A549 (cell line): ENCODE results near the gene SLC41A1. TPM values are rescaled to one million over a fixed set of nuclear protein-coding genes. Genes with fewer than 3 reads are reported as not detected.
A peak's percentile ranks its signal among the peaks of the same experiment; 100 is the strongest.

ENCODE experiments used
- ATAC-seq, 2 experiments: fragments of 200-7000 bp in 1 of 2; fragments of >200 bp in 1 of 2; cut with Nextera tagmentation in 1 of 2; cut with Tn5 transposase in 1 of 2; 3 replicates each; pipeline versions ENCODE4 v1.8.0 to v1.9.1; 2018 to 2020; ENCODE audit warnings: mild to moderate bottlenecking in 1 of 2, moderate library complexity in 1 of 2
- CTCF ChIA-PET: fragments of 300-600 bp; sonication (Branson Sonifier 250); formaldehyde crosslinking; extraction: SDS; loops from one replicate; lab custom pipeline; 2021; ENCODE audit warnings: antibody characterized with exemption, inconsistent platforms; lab: Yijun Ruan, JAX
- POLR2A ChIA-PET: fragments of 350-600 bp; formaldehyde crosslinking; extraction: SDS; loops from one replicate; lab custom pipeline; 2021; ENCODE audit warnings: antibody characterized with exemption, inconsistent platforms; lab: Yijun Ruan, JAX
- DNase-seq, 2 experiments: peaks; one replicate each; pipeline versions ENCODE4 v3.0.0 to v3.0.0-alpha.2; 2011 to 2016; ENCODE audit warnings: low read depth in 1 of 2, low spot score in 1 of 2
- FAIRE-seq: peaks from 2 replicates; lab custom pipeline; 2011; peaks lifted over from hg19 to GRCh38; lab: Jason Lieb, UNC
- H3K27ac ChIP-seq, 2 experiments: fragments of >200 bp; sonication (Bioruptor Twin); formaldehyde crosslinking; 3 replicates each; pipeline ENCODE4 v1.5.1; 2016 to 2017
- H3K4me1 ChIP-seq: fragments of >200 bp; sonication (Bioruptor Twin); formaldehyde crosslinking; 3 replicates; pipeline ENCODE4 v1.6.1; 2016
- H3K4me2 ChIP-seq: fragments of >200 bp; sonication (Bioruptor Twin); formaldehyde crosslinking; 3 replicates; pipeline ENCODE4 v1.6.1; 2016
- H3K4me3 ChIP-seq: fragments of >200 bp; sonication (Bioruptor Twin); formaldehyde crosslinking; 3 replicates; pipeline ENCODE4 v1.5.1; 2016
- H3K9me3 ChIP-seq: fragments of >200 bp; sonication (Bioruptor Twin); formaldehyde crosslinking; 3 replicates; pipeline ENCODE4 v1.6.1; 2016
- BHLHE40 ChIP-seq: IDR thresholded peaks from 2 replicates; pipeline ENCODE4 v1.6.1; 2012; ENCODE audit warnings: low read depth, low read length, inconsistent platforms
- CBX2 ChIP-seq: fragments of 200-600 bp; sonication (generic); IDR thresholded peaks from 2 replicates; pipeline ENCODE4 v1.6.1; 2016; ENCODE audit warnings: low read depth, mild to moderate bottlenecking, borderline replicate concordance
- CBX8 ChIP-seq: fragments of 200-600 bp; sonication (generic); IDR thresholded peaks from 2 replicates; pipeline ENCODE4 v1.6.1; 2016
- CHD2 ChIP-seq: fragments of 150-350 bp; IDR thresholded peaks from 2 replicates; pipeline ENCODE4 v1.6.1; 2014; ENCODE audit warnings: low read length; ENCODE audit not compliant: partially characterized antibody
- EHMT2 ChIP-seq: fragments of 200-600 bp; sonication (generic); IDR thresholded peaks from 2 replicates; pipeline ENCODE4 v1.6.1; 2016; ENCODE audit warnings: antibody characterized with exemption, low read depth, mild to moderate bottlenecking, moderate library complexity
- FOSB ChIP-seq: fragments of 250-450 bp; sonication (Bioruptor Pico); IDR thresholded peaks from 2 replicates; pipeline ENCODE4 v1.5.0; 2020; ENCODE audit warnings: mild to moderate bottlenecking, moderate library complexity
- FOSL2 ChIP-seq, 2 experiments: fragments of 450-650 bp in 1 of 2; fragments of >200 bp in 1 of 2; sonication (Bioruptor Twin) in 1 of 2; formaldehyde crosslinking; IDR thresholded peaks; 2 replicates each; pipeline versions ENCODE4 v1.5.0 to v1.6.1; 2016 to 2020; ENCODE audit warnings: mild to moderate bottlenecking in 1 of 2, moderate library complexity in 1 of 2
- HEYL ChIP-seq: fragments of 250-450 bp; sonication (Bioruptor Pico); IDR thresholded peaks from 2 replicates; pipeline ENCODE4 v1.8.0; 2021; ENCODE audit warnings: mild to moderate bottlenecking, moderate library complexity
- HOXA7 ChIP-seq: fragments of 250-450 bp; sonication (Bioruptor Pico); IDR thresholded peaks from 2 replicates; pipeline ENCODE4 v1.5.0; 2020; ENCODE audit warnings: mild to moderate bottlenecking, moderate library complexity
- HOXB5 ChIP-seq: fragments of 250-450 bp; sonication (Bioruptor Pico); IDR thresholded peaks from 2 replicates; pipeline ENCODE4 v1.5.0; 2020; ENCODE audit warnings: mild to moderate bottlenecking, moderate library complexity
- JUN ChIP-seq, 2 experiments: fragments of >200 bp; sonication (Bioruptor Twin); formaldehyde crosslinking; IDR thresholded peaks; 2 replicates in 1 of 2; 3 replicates in 1 of 2; pipeline ENCODE4 v1.6.1; 2016 to 2017
- MAFK ChIP-seq: fragments of 450-650 bp; IDR thresholded peaks from 2 replicates; pipeline ENCODE4 v1.6.1; 2014; ENCODE audit not compliant: partially characterized antibody
- MYC ChIP-seq: IDR thresholded peaks from 2 replicates; pipeline ENCODE4 v1.6.1; 2012; ENCODE audit warnings: mild to moderate bottlenecking, inconsistent platforms, low read length, improper control_type of control experiment, borderline replicate concordance
- NR3C1 ChIP-seq: fragments of >200 bp; sonication (Bioruptor Twin); formaldehyde crosslinking; IDR thresholded peaks from 3 replicates; pipeline ENCODE4 v1.6.1; 2017
- PHF8 ChIP-seq: fragments of 200-600 bp; sonication (generic); IDR thresholded peaks from 2 replicates; pipeline ENCODE4 v1.6.1; 2016; ENCODE audit warnings: low read depth, mild to moderate bottlenecking, antibody characterized with exemption, moderate library complexity, borderline replicate concordance
- POLR2A ChIP-seq: IDR thresholded peaks from 2 replicates; pipeline ENCODE4 v1.6.1; 2012; ENCODE audit warnings: mild to moderate bottlenecking, low read length
- POLR2AphosphoS2 ChIP-seq: conservative IDR thresholded peaks from 2 replicates; pipeline ENCODE4 v1.6.1; 2012; ENCODE audit warnings: low read length, improper control_type of control experiment, inconsistent platforms
- RARB ChIP-seq: fragments of 250-450 bp; sonication (Bioruptor Pico); IDR thresholded peaks from 2 replicates; pipeline ENCODE4 v1.8.0; 2021; ENCODE audit warnings: mild to moderate bottlenecking, moderate library complexity
- RFX5 ChIP-seq: fragments of 450-650 bp; IDR thresholded peaks from 2 replicates; pipeline ENCODE4 v1.7.1; 2014; ENCODE audit warnings: antibody characterized with exemption, mild to moderate bottlenecking, moderate library complexity
- SREBF2 ChIP-seq: fragments of 450-650 bp; IDR thresholded peaks from 2 replicates; pipeline ENCODE4 v1.6.1; 2014; ENCODE audit warnings: mild to moderate bottlenecking, moderate library complexity
- TP53 ChIP-seq: fragments of 250-450 bp; sonication (Bioruptor Pico); IDR thresholded peaks from 2 replicates; pipeline ENCODE4 v1.5.0; 2021; ENCODE audit warnings: mild to moderate bottlenecking, moderate library complexity
- ZFP36 ChIP-seq: fragments of 450-650 bp; IDR thresholded peaks from 2 replicates; pipeline ENCODE4 v1.6.1; 2014; ENCODE audit warnings: borderline replicate concordance; ENCODE audit not compliant: partially characterized antibody
- ZNF302 ChIP-seq: fragments of 250-450 bp; sonication (Bioruptor Pico); IDR thresholded peaks from 2 replicates; pipeline ENCODE4 v1.9.0; 2021; ENCODE audit warnings: inconsistent platforms, mild to moderate bottlenecking, moderate library complexity
- ZSCAN20 ChIP-seq: fragments of 250-450 bp; sonication (Bioruptor Pico); IDR thresholded peaks from 2 replicates; pipeline ENCODE4 v1.8.0; 2022; ENCODE audit warnings: mild to moderate bottlenecking, moderate library complexity
- WGBS: methylation state at CpG from one replicate; pipeline ENCODE4 v1.1.6; 2017; ENCODE audit errors: missing lambda C conversion rate; 5-methylcytosine and 5-hydroxymethylcytosine counted together
- polyA plus RNA-seq, 4 experiments: library from polyadenylated mRNA; depleted of rRNA in 3 of 4; stranded (reverse); fragments of >200 nt; fragmentation: RNase III in 1 of 4; extraction: RNeasy Plus Mini Kit Qiagen cat#74134 plus additional on column Dnase treatment in 1 of 4; gene quantifications; 2 replicates in 3 of 4; 3 replicates in 1 of 4; pipeline ENCODE4 v1.2.3, GENCODE V29; 2011 to 2017
- TF ChIP-seq, protein P1 (sequence below): fragments of >200 bp; sonication (Bioruptor Twin); formaldehyde crosslinking; IDR thresholded peaks from 3 replicates; pipeline ENCODE4 v1.5.1; 2016
- TF ChIP-seq, protein P2 (sequence below): fragments of 150-350 bp; IDR thresholded peaks from 2 replicates; pipeline ENCODE4 v1.6.1; 2014; ENCODE audit warnings: low read depth, mild to moderate bottlenecking, low read length
- TF ChIP-seq, protein P3 (sequence below): fragments of 450-650 bp; IDR thresholded peaks from 2 replicates; pipeline ENCODE4 v1.6.1; 2014; ENCODE audit warnings: antibody characterized with exemption
- TF ChIP-seq, protein P4 (sequence below): fragments of 250-450 bp; sonication (Bioruptor Pico); IDR thresholded peaks from 2 replicates; pipeline ENCODE4 v1.5.0; 2020; ENCODE audit warnings: low read depth, mild to moderate bottlenecking, moderate library complexity

The SLC41A1 gene
- polyA plus RNA-seq, 2 of the 4 experiments (the other 2 are of a cell fraction): 25.6 to 26.0 TPM

DNA sequence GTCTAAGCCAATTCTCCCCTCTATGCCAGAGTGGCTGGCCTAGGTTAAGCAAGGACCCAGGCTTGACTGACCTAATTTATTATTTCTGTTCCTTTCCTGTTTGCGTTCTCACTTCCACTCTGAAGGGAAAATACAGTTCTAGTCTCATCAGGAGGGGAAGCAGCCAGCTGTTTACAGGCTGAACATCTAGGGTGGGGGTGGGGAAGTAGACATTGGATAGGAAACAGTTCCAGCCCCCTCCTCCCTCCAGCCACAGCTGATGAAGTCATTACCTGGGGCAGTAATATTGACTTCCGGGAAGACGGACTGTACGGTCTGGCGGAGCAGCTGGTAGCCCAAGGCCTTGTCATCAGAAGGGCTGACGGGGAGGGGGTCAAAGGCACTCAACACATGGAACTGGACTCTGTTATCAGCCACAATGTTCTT lies 19.3 kb upstream of the SLC41A1 start:
- TF ChIP-seq HOXB5 (CRISPR knock-in tag) (no peak), CHD2 (no peak), POLR2AphosphoS2 (no peak), ZNF302 (CRISPR knock-in tag) (no peak), FOSB (CRISPR knock-in tag) (no peak), MAFK (no peak), PHF8 (no peak), SREBF2 (no peak), NR3C1 (no peak), BHLHE40 (no peak), TP53 (no peak), POLR2A (no peak), MYC (no peak)
- TF ChIP-seq, protein P1, sequence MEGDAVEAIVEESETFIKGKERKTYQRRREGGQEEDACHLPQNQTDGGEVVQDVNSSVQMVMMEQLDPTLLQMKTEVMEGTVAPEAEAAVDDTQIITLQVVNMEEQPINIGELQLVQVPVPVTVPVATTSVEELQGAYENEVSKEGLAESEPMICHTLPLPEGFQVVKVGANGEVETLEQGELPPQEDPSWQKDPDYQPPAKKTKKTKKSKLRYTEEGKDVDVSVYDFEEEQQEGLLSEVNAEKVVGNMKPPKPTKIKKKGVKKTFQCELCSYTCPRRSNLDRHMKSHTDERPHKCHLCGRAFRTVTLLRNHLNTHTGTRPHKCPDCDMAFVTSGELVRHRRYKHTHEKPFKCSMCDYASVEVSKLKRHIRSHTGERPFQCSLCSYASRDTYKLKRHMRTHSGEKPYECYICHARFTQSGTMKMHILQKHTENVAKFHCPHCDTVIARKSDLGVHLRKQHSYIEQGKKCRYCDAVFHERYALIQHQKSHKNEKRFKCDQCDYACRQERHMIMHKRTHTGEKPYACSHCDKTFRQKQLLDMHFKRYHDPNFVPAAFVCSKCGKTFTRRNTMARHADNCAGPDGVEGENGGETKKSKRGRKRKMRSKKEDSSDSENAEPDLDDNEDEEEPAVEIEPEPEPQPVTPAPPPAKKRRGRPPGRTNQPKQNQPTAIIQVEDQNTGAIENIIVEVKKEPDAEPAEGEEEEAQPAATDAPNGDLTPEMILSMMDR: no peak
- TF ChIP-seq, protein P2, sequence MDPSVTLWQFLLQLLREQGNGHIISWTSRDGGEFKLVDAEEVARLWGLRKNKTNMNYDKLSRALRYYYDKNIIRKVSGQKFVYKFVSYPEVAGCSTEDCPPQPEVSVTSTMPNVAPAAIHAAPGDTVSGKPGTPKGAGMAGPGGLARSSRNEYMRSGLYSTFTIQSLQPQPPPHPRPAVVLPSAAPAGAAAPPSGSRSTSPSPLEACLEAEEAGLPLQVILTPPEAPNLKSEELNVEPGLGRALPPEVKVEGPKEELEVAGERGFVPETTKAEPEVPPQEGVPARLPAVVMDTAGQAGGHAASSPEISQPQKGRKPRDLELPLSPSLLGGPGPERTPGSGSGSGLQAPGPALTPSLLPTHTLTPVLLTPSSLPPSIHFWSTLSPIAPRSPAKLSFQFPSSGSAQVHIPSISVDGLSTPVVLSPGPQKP: no peak
- TF ChIP-seq, protein P3, sequence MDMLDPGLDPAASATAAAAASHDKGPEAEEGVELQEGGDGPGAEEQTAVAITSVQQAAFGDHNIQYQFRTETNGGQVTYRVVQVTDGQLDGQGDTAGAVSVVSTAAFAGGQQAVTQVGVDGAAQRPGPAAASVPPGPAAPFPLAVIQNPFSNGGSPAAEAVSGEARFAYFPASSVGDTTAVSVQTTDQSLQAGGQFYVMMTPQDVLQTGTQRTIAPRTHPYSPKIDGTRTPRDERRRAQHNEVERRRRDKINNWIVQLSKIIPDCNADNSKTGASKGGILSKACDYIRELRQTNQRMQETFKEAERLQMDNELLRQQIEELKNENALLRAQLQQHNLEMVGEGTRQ: no peak
- ChIA-PET CTCF (interaction anchor here (0.7 to 1.4 kb wide), 5 partner anchors 11 to 274 kb away, joined by 3 to 5 read pairs (median 4); no protein-coding TSS in a partner anchor), POLR2A (no interaction called here)
- H3K4me2 ChIP-seq: no peak overlapping the region
- ATAC-seq (no peak), FAIRE-seq (no peak), DNase-seq (no peak)
- WGBS: 96% methylated on average over 6 of the region's 6 CpGs
- H3K27ac ChIP-seq: no peak overlapping the region
- no peak overlapping the region for H3K4me3 ChIP-seq
- H3K9me3 ChIP-seq: no peaks in the 10 kb centered on the region
- no peaks in the 10 kb centered on the region for H3K4me1 ChIP-seq

DNA sequence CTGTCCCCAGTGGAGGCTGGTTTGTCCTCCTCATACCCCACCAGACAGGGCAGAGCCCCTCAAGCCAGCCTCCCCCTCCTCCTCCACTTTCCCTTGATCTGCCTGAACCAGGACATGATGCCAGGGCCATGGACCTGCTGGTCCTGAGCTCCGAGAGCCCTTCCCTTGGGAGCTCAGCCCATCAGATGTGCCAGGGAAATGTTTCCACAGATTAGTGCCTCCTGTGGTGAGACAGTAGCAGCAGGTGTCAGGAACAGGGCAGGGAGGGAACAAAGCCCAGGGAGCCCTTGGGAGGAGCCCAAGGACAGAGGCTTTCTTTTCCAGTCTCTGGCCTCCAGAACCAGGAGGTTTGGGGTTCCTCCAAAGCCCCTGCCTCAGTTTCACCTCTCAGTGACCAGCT lies 14.6 kb upstream of the SLC41A1 start:
- Histone ChIP-seq H3K27ac (no peak overlapping the region), H3K4me2 (no peak overlapping the region), H3K4me1 (no peaks in the 10 kb centered on the region), H3K4me3 (no peak overlapping the region), H3K9me3 (no peaks in the 10 kb centered on the region)
- TF ChIP-seq TP53 (no peak), EHMT2 (no peak), ZFP36 (no peak), CBX8 (no peak), ZSCAN20 (CRISPR knock-in tag) (no peak), BHLHE40 (no peak), JUN (IDR thresholded peaks at IDR 0.05) (no peak), CBX2 (no peak), HOXA7 (CRISPR knock-in tag) (no peak), RFX5 (no peak), FOSL2 (IDR thresholded peaks at IDR 0.05) (no peak), FOSL2 (CRISPR knock-in tag; IDR thresholded peaks at IDR 0.05) (no peak), HEYL (CRISPR knock-in tag) (no peak), RARB (CRISPR knock-in tag) (no peak)
- TF ChIP-seq, protein P2: no peak
- TF ChIP-seq, protein P4, sequence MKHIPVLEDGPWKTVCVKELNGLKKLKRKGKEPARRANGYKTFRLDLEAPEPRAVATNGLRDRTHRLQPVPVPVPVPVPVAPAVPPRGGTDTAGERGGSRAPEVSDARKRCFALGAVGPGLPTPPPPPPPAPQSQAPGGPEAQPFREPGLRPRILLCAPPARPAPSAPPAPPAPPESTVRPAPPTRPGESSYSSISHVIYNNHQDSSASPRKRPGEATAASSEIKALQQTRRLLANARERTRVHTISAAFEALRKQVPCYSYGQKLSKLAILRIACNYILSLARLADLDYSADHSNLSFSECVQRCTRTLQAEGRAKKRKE (CRISPR knock-in tag): no peak
- TF ChIP-seq, protein P1: no peak
- POLR2A ChIA-PET: no interaction called here
- 33% methylated on average over 1 of the region's 1 CpG for WGBS
- ATAC-seq (peak; percentile 86 to 93), DNase-seq (peak in 1 of 2 experiments; percentile 13), FAIRE-seq (no peak)
- CTCF ChIA-PET: interaction anchor here (0.9 to 3.5 kb wide), 4 partner anchors 36 to 152 kb away, joined by 4 to 17 read pairs (median 4); no protein-coding TSS in a partner anchor
